MM.1S (cell line): ENCODE data around the gene S1PR2.
"Not testable (repeated sequence)": the region's sequence is repeated elsewhere in the genome, so short reads cannot be mapped to it uniquely, and the experiment has no call there.

ENCODE experiments used
- DNase-seq: peaks from one replicate; pipeline ENCODE4 v3.0.0-alpha.2; 2015
- H2AFZ ChIP-seq: fragments of 300-600 bp; sonication (generic); 2 replicates; pipeline ENCODE4 v1.6.0; 2016; ENCODE audit warnings: antibody characterized with exemption, low read length
- H3F3A ChIP-seq: fragments of 300-600 bp; sonication (generic); 2 replicates; pipeline ENCODE4 v1.6.1; 2016; ENCODE audit warnings: mild to moderate bottlenecking, antibody characterized with exemption, low read length, moderate library complexity, mixed read lengths; ENCODE audit not compliant: insufficient read depth
- H3K27ac ChIP-seq: fragments of 300-600 bp; sonication (generic); 2 replicates; pipeline ENCODE4 v1.5.1; 2016; ENCODE audit warnings: mild to moderate bottlenecking, low read length
- H3K27me3 ChIP-seq: fragments of 300-600 bp; sonication (generic); replicated peaks from 2 replicates; pipeline ENCODE4 v1.6.0; 2016; ENCODE audit warnings: low read length; ENCODE audit not compliant: insufficient read depth
- H3K36me3 ChIP-seq: fragments of 300-600 bp; sonication (generic); replicated peaks from 2 replicates; pipeline ENCODE4 v1.6.1; 2016; ENCODE audit warnings: mild to moderate bottlenecking, low read length, mixed read lengths; ENCODE audit not compliant: insufficient read depth
- H3K4me1 ChIP-seq: fragments of 300-600 bp; sonication (generic); 2 replicates; pipeline ENCODE4 v1.6.1; 2016; ENCODE audit warnings: low read length, mixed read lengths
- H3K4me2 ChIP-seq: fragments of 300-600 bp; sonication (generic); 2 replicates; pipeline ENCODE4 v1.6.0; 2016; ENCODE audit warnings: low read depth, low read length
- H3K4me3 ChIP-seq: fragments of 300-600 bp; sonication (generic); 2 replicates; pipeline ENCODE4 v1.5.1; 2016; ENCODE audit warnings: low read length, mixed read lengths
- H3K79me2 ChIP-seq: fragments of 300-600 bp; sonication (generic); 2 replicates; pipeline ENCODE4 v1.6.1; 2016; ENCODE audit warnings: mixed run types, low read length, mixed read lengths
- H3K9ac ChIP-seq: fragments of 300-600 bp; sonication (generic); 2 replicates; pipeline ENCODE4 v1.6.1; 2016; ENCODE audit warnings: low read length, mixed read lengths
- H3K9me2 ChIP-seq: fragments of 300-600 bp; sonication (generic); replicated peaks from 2 replicates; pipeline ENCODE4 v1.6.1; 2016; ENCODE audit warnings: mild to moderate bottlenecking, low read length, mixed read lengths; ENCODE audit not compliant: insufficient read depth
- H3K9me3 ChIP-seq: fragments of 300-600 bp; sonication (generic); replicated peaks from 2 replicates; pipeline ENCODE4 v1.6.1; 2016; ENCODE audit warnings: mild to moderate bottlenecking, low read length, mixed read lengths; ENCODE audit not compliant: insufficient read depth
- H4K20me1 ChIP-seq: fragments of 300-600 bp; sonication (generic); 2 replicates; pipeline ENCODE4 v1.6.1; 2016; ENCODE audit warnings: mild to moderate bottlenecking, low read length, moderate library complexity, mixed read lengths; ENCODE audit not compliant: insufficient read depth
- CTCF ChIP-seq: fragments of 300-600 bp; sonication (generic); IDR thresholded peaks from 2 replicates; pipeline ENCODE4 v1.5.1; 2016; ENCODE audit warnings: antibody characterized with exemption, low read length, mixed read lengths
- EZH2 ChIP-seq: fragments of 300-600 bp; sonication (generic); optimal IDR thresholded peaks from 2 replicates; pipeline ENCODE3; 2017; ENCODE audit warnings: low read depth, mild to moderate bottlenecking, antibody characterized with exemption, low read length, mixed read lengths
- EZH2phosphoT487 ChIP-seq: fragments of 300-600 bp; sonication (generic); IDR thresholded peaks from 2 replicates; pipeline ENCODE4 v1.6.1; 2018; ENCODE audit warnings: antibody characterized with exemption, low read length

S1PR2 gene

GRCh38 chr19:10238172-10238783, 7.1 kb upstream of the S1PR2 start:
- Histone ChIP-seq H3K4me3 (no peak overlapping the region), H2AFZ (no peak overlapping the region), H3K9me2 (no peaks in the 10 kb centered on the region), H3K27ac (no peak overlapping the region), H3F3A (peaks cover 17% of the 10 kb centered on the region), H3K79me2 (no peaks in the 10 kb centered on the region), H3K36me3 (no peaks in the 10 kb centered on the region), H3K9me3 (no peaks in the 10 kb centered on the region), H4K20me1 (no peaks in the 10 kb centered on the region), H3K27me3 (no peaks in the 10 kb centered on the region), H3K4me2 (no peak overlapping the region), H3K4me1 (peaks cover 14% of the 10 kb centered on the region), H3K9ac (no peak overlapping the region)
- TF ChIP-seq CTCF (no peak), EZH2phosphoT487 (no peak), EZH2 (no peak)
- no peak for DNase-seq

- Histone ChIP-seq H3F3A (peaks cover 17% of the 10 kb centered on the region), H3K79me2 (no peaks in the 10 kb centered on the region), H3K4me3 (no peak overlapping the region), H3K27ac (no peak overlapping the region), H3K4me1 (peaks cover 14% of the 10 kb centered on the region), H3K36me3 (no peaks in the 10 kb centered on the region), H3K27me3 (no peaks in the 10 kb centered on the region), H3K4me2 (no peak overlapping the region), H3K9me3 (no peaks in the 10 kb centered on the region), H2AFZ (no peak overlapping the region), H3K9ac (no peak overlapping the region), H3K9me2 (no peaks in the 10 kb centered on the region), H4K20me1 (no peaks in the 10 kb centered on the region)
- DNase-seq: no peak
- TF ChIP-seq EZH2phosphoT487: no peak
- no peak for TF ChIP-seq CTCF
These were observed 6.6 kb upstream of the S1PR2 start for GRCh38 chr19:10237702-10238101.

- Histone ChIP-seq H3K4me2 (peak overlapping the region; percentile 97; the same call in 1 of the 2 replicates), H3K9ac (peak overlapping the region; percentile 80), H3K4me1 (peaks cover 24% of the 10 kb centered on the region), H3K27ac (peak overlapping the region; percentile 94), H3F3A (peaks cover 25% of the 10 kb centered on the region)
- not testable (repeated sequence) for H3K36me3 ChIP-seq, DNase-seq, H3K9me3 ChIP-seq, H3K4me3 ChIP-seq, H3K9me2 ChIP-seq, H4K20me1 ChIP-seq, H2AFZ ChIP-seq, H3K79me2 ChIP-seq, H3K27me3 ChIP-seq
These were observed 4.3 kb upstream of the S1PR2 start for GRCh38 chr19:10235409-10235808.

- DNase-seq: no peak
- Histone ChIP-seq H2AFZ (no peak overlapping the region), H4K20me1 (no peaks in the 10 kb centered on the region), H3K27me3 (no peaks in the 10 kb centered on the region), H3K4me2 (peak overlapping the region; percentile 29; the same call in 1 of the 2 replicates), H3K27ac (peak overlapping the region; percentile 94; the same call in 1 of the 2 replicates), H3K4me1 (peaks cover 26% of the 10 kb centered on the region), H3K9me3 (no peaks in the 10 kb centered on the region), H3F3A (peaks cover 29% of the 10 kb centered on the region), H3K9ac (no peak overlapping the region), H3K36me3 (no peaks in the 10 kb centered on the region), H3K79me2 (peaks cover 12% of the 10 kb centered on the region), H3K4me3 (no peak overlapping the region), H3K9me2 (no peaks in the 10 kb centered on the region)
- TF ChIP-seq CTCF (no peak), EZH2 (no peak), EZH2phosphoT487 (no peak)
These were observed 3.9 kb upstream of the S1PR2 start for GRCh38 chr19:10235003-10235402.
